ENCODE results near the gene PLXNA2. TPM values are rescaled to one million over a fixed set of nuclear protein-coding genes. Genes with fewer than 3 reads are reported as not detected.

The PLXNA2 gene
- total RNA-seq, 2 experiments from 2014 or later, result 0.08 TPM; not detected in 1

GRCh38 chr1:208084220-208084619 is 160.0 kb downstream of the PLXNA2 start:
- no peak for DNase-seq
- H3K36me3 Mint-ChIP-seq, result no peaks in the 10 kb centered on the region
- no peak overlapping the region for H3K27ac Mint-ChIP-seq
- H3K27me3 Mint-ChIP-seq, result no peaks in the 10 kb centered on the region
- peaks cover 28% of the 10 kb centered on the region for H3K4me1 Mint-ChIP-seq
- no peak overlapping the region for H3K4me3 Mint-ChIP-seq
- no peaks in the 10 kb centered on the region for H3K9me3 Mint-ChIP-seq

GRCh38 chr1:208083715-208084085 is 160.5 kb downstream of the PLXNA2 start:
- H3K27me3 Mint-ChIP-seq, result no peaks in the 10 kb centered on the region
- H3K36me3 Mint-ChIP-seq, result no peaks in the 10 kb centered on the region
- H3K4me3 Mint-ChIP-seq, result no peak overlapping the region
- H3K27ac Mint-ChIP-seq, result no peak overlapping the region
- H3K4me1 Mint-ChIP-seq, result peaks cover 27% of the 10 kb centered on the region
- no peak for DNase-seq
- H3K9me3 Mint-ChIP-seq, result no peaks in the 10 kb centered on the region

- H3K36me3 Mint-ChIP-seq, result no peaks in the 10 kb centered on the region
- H3K27me3 Mint-ChIP-seq, result no peaks in the 10 kb centered on the region
- no peak overlapping the region for H3K4me3 Mint-ChIP-seq
- no peak overlapping the region for H3K27ac Mint-ChIP-seq
- no peaks in the 10 kb centered on the region for H3K9me3 Mint-ChIP-seq
- no peak for DNase-seq
- peaks cover 22% of the 10 kb centered on the region for H3K4me1 Mint-ChIP-seq
Measured at GRCh38 chr1:208083016-208083714, 161.0 kb downstream of the PLXNA2 start.

- H3K27ac Mint-ChIP-seq, result no peak overlapping the region
- no peaks in the 10 kb centered on the region for H3K36me3 Mint-ChIP-seq
Measured at GRCh38 chr1:208081972-208082371, 162.2 kb downstream of the PLXNA2 start.

GRCh38 chr1:208080396-208081286 is 163.5 kb downstream of the PLXNA2 start:
- H3K9me3 Mint-ChIP-seq, result no peaks in the 10 kb centered on the region
- no peaks in the 10 kb centered on the region for H3K27me3 Mint-ChIP-seq
- H3K4me3 Mint-ChIP-seq, result no peak overlapping the region
- H3K36me3 Mint-ChIP-seq, result no peaks in the 10 kb centered on the region
- no peak for DNase-seq
- H3K4me1 Mint-ChIP-seq, result peaks cover under 1% of the 10 kb centered on the region
- H3K27ac Mint-ChIP-seq, result no peak overlapping the region

More at GRCh38 chr1:208081972-208082371, 162.2 kb downstream of the PLXNA2 start:
- Mint-ChIP-seq H3K27me3 (no peaks in the 10 kb centered on the region), H3K4me3 (no peak overlapping the region), H3K9me3 (no peaks in the 10 kb centered on the region), H3K4me1 (peaks cover 14% of the 10 kb centered on the region)
- no peak for DNase-seq

- Mint-ChIP-seq H3K9me3 (no peaks in the 10 kb centered on the region), H3K4me1 (no peaks in the 10 kb centered on the region), H3K36me3 (no peaks in the 10 kb centered on the region), H3K4me3 (no peak overlapping the region), H3K27ac (no peak overlapping the region), H3K27me3 (no peaks in the 10 kb centered on the region)
- DNase-seq, result no peak
Measured at GRCh38 chr1:208079161-208079560, 165.0 kb downstream of the PLXNA2 start.

- no peaks in the 10 kb centered on the region for H3K27me3 Mint-ChIP-seq
- H3K4me1 Mint-ChIP-seq, result no peaks in the 10 kb centered on the region
- no peak overlapping the region for H3K4me3 Mint-ChIP-seq
- H3K9me3 Mint-ChIP-seq, result no peaks in the 10 kb centered on the region
- no peaks in the 10 kb centered on the region for H3K36me3 Mint-ChIP-seq
- DNase-seq, result no peak
- no peak overlapping the region for H3K27ac Mint-ChIP-seq
Measured at GRCh38 chr1:208078752-208079151, 165.4 kb downstream of the PLXNA2 start.

GRCh38 chr1:208077232-208078075 is 166.7 kb downstream of the PLXNA2 start:
- no peak overlapping the region for H3K4me3 Mint-ChIP-seq
- no peaks in the 10 kb centered on the region for H3K27me3 Mint-ChIP-seq
- no peaks in the 10 kb centered on the region for H3K4me1 Mint-ChIP-seq
- H3K36me3 Mint-ChIP-seq, result no peaks in the 10 kb centered on the region
- H3K9me3 Mint-ChIP-seq, result no peaks in the 10 kb centered on the region
- H3K27ac Mint-ChIP-seq, result no peak overlapping the region
- DNase-seq, result no peak

GRCh38 chr1:208074353-208074752 is 169.8 kb downstream of the PLXNA2 start:
- no peaks in the 10 kb centered on the region for H3K9me3 Mint-ChIP-seq
- no peak overlapping the region for H3K4me3 Mint-ChIP-seq
- H3K4me1 Mint-ChIP-seq, result no peaks in the 10 kb centered on the region
- H3K27ac Mint-ChIP-seq, result no peak overlapping the region
- no peaks in the 10 kb centered on the region for H3K36me3 Mint-ChIP-seq
- no peak for DNase-seq
- no peaks in the 10 kb centered on the region for H3K27me3 Mint-ChIP-seq

- Mint-ChIP-seq H3K4me3 (no peak overlapping the region), H3K9me3 (no peaks in the 10 kb centered on the region), H3K36me3 (no peaks in the 10 kb centered on the region), H3K4me1 (no peaks in the 10 kb centered on the region), H3K27me3 (no peaks in the 10 kb centered on the region), H3K27ac (no peak overlapping the region)
- no peak for DNase-seq
Measured at GRCh38 chr1:208071435-208072031, 172.7 kb downstream of the PLXNA2 start.

GRCh38 chr1:208069908-208070307 is 174.3 kb downstream of the PLXNA2 start:
- Mint-ChIP-seq H3K27ac (no peak overlapping the region), H3K9me3 (no peaks in the 10 kb centered on the region), H3K4me1 (no peaks in the 10 kb centered on the region), H3K4me3 (no peak overlapping the region), H3K36me3 (no peaks in the 10 kb centered on the region), H3K27me3 (no peaks in the 10 kb centered on the region)
- DNase-seq, result no peak

GRCh38 chr1:208069317-208069716 is 174.9 kb downstream of the PLXNA2 start:
- Mint-ChIP-seq H3K27ac (no peak overlapping the region), H3K9me3 (no peaks in the 10 kb centered on the region), H3K4me3 (no peak overlapping the region), H3K27me3 (no peaks in the 10 kb centered on the region), H3K36me3 (no peaks in the 10 kb centered on the region), H3K4me1 (no peaks in the 10 kb centered on the region)
- no peak for DNase-seq

- H3K4me1 Mint-ChIP-seq, result no peaks in the 10 kb centered on the region
- no peaks in the 10 kb centered on the region for H3K36me3 Mint-ChIP-seq
- H3K4me3 Mint-ChIP-seq, result no peak overlapping the region
- H3K9me3 Mint-ChIP-seq, result no peaks in the 10 kb centered on the region
- no peaks in the 10 kb centered on the region for H3K27me3 Mint-ChIP-seq
- DNase-seq, result no peak
- no peak overlapping the region for H3K27ac Mint-ChIP-seq
Measured at GRCh38 chr1:208068908-208069307, 175.3 kb downstream of the PLXNA2 start.

- H3K4me3 Mint-ChIP-seq, result no peak overlapping the region
- no peaks in the 10 kb centered on the region for H3K4me1 Mint-ChIP-seq
- no peaks in the 10 kb centered on the region for H3K36me3 Mint-ChIP-seq
- H3K27ac Mint-ChIP-seq, result no peak overlapping the region
- H3K27me3 Mint-ChIP-seq, result no peaks in the 10 kb centered on the region
- no peaks in the 10 kb centered on the region for H3K9me3 Mint-ChIP-seq
- no peak for DNase-seq
Measured at GRCh38 chr1:208068407-208068806, 175.8 kb downstream of the PLXNA2 start.

GRCh38 chr1:208066583-208066982 is 177.6 kb downstream of the PLXNA2 start:
- DNase-seq, result no peak
- H3K9me3 Mint-ChIP-seq, result no peaks in the 10 kb centered on the region
- no peak overlapping the region for H3K4me3 Mint-ChIP-seq
- H3K27ac Mint-ChIP-seq, result no peak overlapping the region
- no peaks in the 10 kb centered on the region for H3K4me1 Mint-ChIP-seq
- H3K27me3 Mint-ChIP-seq, result no peaks in the 10 kb centered on the region
- H3K36me3 Mint-ChIP-seq, result no peaks in the 10 kb centered on the region
